Measurements from ENCODE around the gene IMMP2L. TPM values are rescaled to one million over a fixed set of nuclear protein-coding genes. Genes with fewer than 3 reads are reported as not detected.

IMMP2L gene
- total and polyA plus RNA-seq, 2 donors (not counting 3 experiments of a cell fraction or from before 2014, with no cell fraction given): 9.9 to 11.8 TPM

DNA sequence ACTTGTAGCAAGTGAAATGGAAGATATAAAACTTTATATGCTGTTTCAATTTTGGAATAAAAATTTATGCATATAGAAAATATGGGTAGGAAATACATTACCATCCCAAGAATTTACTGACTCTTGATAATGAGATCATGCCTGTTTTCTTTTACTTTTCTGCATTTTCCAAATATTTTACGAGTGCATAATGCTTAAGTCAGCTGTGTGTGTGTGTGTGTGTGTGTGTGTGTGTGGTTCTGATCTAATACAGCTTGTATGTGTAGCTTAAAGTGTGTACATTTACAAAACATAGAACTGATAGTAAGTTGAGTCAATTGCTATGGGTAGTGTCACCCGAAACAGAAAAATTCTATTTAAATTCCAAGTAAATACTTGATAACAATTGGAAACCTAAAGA, 787.2 kb downstream of the IMMP2L start:
- TF ChIP-seq MYC (IDR thresholded peaks at IDR 0.05; ENCODE audit: low read depth, low read length): no peak
- TF ChIP-seq, protein P1, sequence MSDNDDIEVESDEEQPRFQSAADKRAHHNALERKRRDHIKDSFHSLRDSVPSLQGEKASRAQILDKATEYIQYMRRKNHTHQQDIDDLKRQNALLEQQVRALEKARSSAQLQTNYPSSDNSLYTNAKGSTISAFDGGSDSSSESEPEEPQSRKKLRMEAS (IDR thresholded peaks at IDR 0.05; ENCODE audit: insufficient read depth, insufficient read length): no peak
- no peak for TF ChIP-seq POLR2A (IDR thresholded peaks at IDR 0.05; ENCODE audit: low read depth, low read length)
- no peak for TF ChIP-seq FOS (IDR thresholded peaks at IDR 0.05; ENCODE audit: borderline replicate concordance, insufficient read depth, low read length)
- TF ChIP-seq CTCF (IDR thresholded peaks at IDR 0.05; ENCODE audit: extremely low read depth in 1 of 2, insufficient read depth in 1 of 2, low read depth in 1 of 2, low read length in 2 of 2): no peak
- no peak for TF ChIP-seq GATA2 (IDR thresholded peaks at IDR 0.05; ENCODE audit: insufficient read depth, insufficient read length, low read depth, low read length)
- DNase-seq (ENCODE audit: low read depth, low spot score) (no peak), FAIRE-seq (no peak)
- Histone ChIP-seq H3K27me3 (ENCODE audit: control insufficient read depth in 2 of 2, insufficient read depth in 2 of 2, low read length in 2 of 2) (no peaks in the 10 kb centered on the region), H3K9ac (replicated peaks; ENCODE audit: extremely low read depth, insufficient read depth, low read length) (no peak overlapping the region), H3K4me2 (ENCODE audit: insufficient read depth, low read length) (no peak overlapping the region), H3K4me3 (replicated peaks in 1 of 3; ENCODE audit: insufficient read depth in 1 of 3, low read depth in 1 of 3, low read length in 3 of 3) (no peak overlapping the region), H3K9me3 (replicated peaks; ENCODE audit: control insufficient read depth, insufficient read depth, low read length) (no peaks in the 10 kb centered on the region), H2AFZ (ENCODE audit: low read depth, low read length) (no peak overlapping the region), H3K4me1 (ENCODE audit: control insufficient read depth, extremely low read depth, insufficient read depth, low read length) (peaks cover 2% of the 10 kb centered on the region), H4K20me1 (replicated peaks; ENCODE audit: control insufficient read depth, extremely low read depth, insufficient read depth, low read length) (no peaks in the 10 kb centered on the region), H3K79me2 (ENCODE audit: control insufficient read depth, insufficient read depth, low read length) (no peaks in the 10 kb centered on the region), H3K27ac (ENCODE audit: insufficient read depth, low read depth, low read length) (no peak overlapping the region), H3K36me3 (ENCODE audit: control insufficient read depth in 2 of 2, extremely low read depth in 1 of 2, insufficient read depth in 2 of 2, low read length in 2 of 2) (no peaks in the 10 kb centered on the region), H3K9me1 (replicated peaks; ENCODE audit: control insufficient read depth, extremely low read depth, insufficient read depth, low read length) (no peaks in the 10 kb centered on the region)
- no TSS peak for BruUV-seq (replicated peaks)
- ChIA-PET POLR2A (no interaction called here), CTCF (no interaction called here)
- intact Hi-C loops (cut with micrococcal nuclease): no loop called here
- dilution Hi-C loops (cut with MboI; ENCODE audit: extremely low pct_ligation_motif_present, low sequenced_read_pairs): no loop called here

- dilution Hi-C loops (cut with MboI; ENCODE audit: extremely low pct_ligation_motif_present, low sequenced_read_pairs): no loop called here
- H4K20me1 ChIP-seq (replicated peaks; ENCODE audit: control insufficient read depth, extremely low read depth, insufficient read depth, low read length): no peaks in the 10 kb centered on the region
- no peak for FAIRE-seq
- intact Hi-C loops (cut with micrococcal nuclease): no loop called here
- BruUV-seq (replicated peaks): no TSS peak
- DNase-seq (ENCODE audit: low read depth, low spot score): no peak
- no peaks in the 10 kb centered on the region for H3K9me3 ChIP-seq (replicated peaks; ENCODE audit: control insufficient read depth, insufficient read depth, low read length)
- H3K27ac ChIP-seq (ENCODE audit: insufficient read depth, low read depth, low read length): no peak overlapping the region
- no peak overlapping the region for H3K9ac ChIP-seq (replicated peaks; ENCODE audit: extremely low read depth, insufficient read depth, low read length)
- H3K4me2 ChIP-seq (ENCODE audit: insufficient read depth, low read length): no peak overlapping the region
- POLR2A ChIA-PET: no interaction called here
- H3K4me3 ChIP-seq (replicated peaks in 1 of 3; ENCODE audit: insufficient read depth in 1 of 3, low read depth in 1 of 3, low read length in 3 of 3): no peak overlapping the region
- no peak overlapping the region for H2AFZ ChIP-seq (ENCODE audit: low read depth, low read length)
- no peaks in the 10 kb centered on the region for H3K27me3 ChIP-seq (ENCODE audit: control insufficient read depth in 2 of 2, insufficient read depth in 2 of 2, low read length in 2 of 2)
- no peaks in the 10 kb centered on the region for H3K4me1 ChIP-seq (ENCODE audit: control insufficient read depth, extremely low read depth, insufficient read depth, low read length)
- TF ChIP-seq MYC (IDR thresholded peaks at IDR 0.05; ENCODE audit: low read depth, low read length) (no peak), JUN (IDR thresholded peaks at IDR 0.05; ENCODE audit: borderline replicate concordance, insufficient read depth, insufficient read length, low read depth) (no peak), GATA2 (IDR thresholded peaks at IDR 0.05; ENCODE audit: insufficient read depth, insufficient read length, low read depth, low read length) (no peak), EZH2 (IDR thresholded peaks at IDR 0.05; ENCODE audit: borderline replicate concordance, low read depth, low read length, severe bottlenecking) (no peak)
- TF ChIP-seq, protein P1 (IDR thresholded peaks at IDR 0.05; ENCODE audit: insufficient read depth, insufficient read length): no peak
- no peaks in the 10 kb centered on the region for H3K79me2 ChIP-seq (ENCODE audit: control insufficient read depth, insufficient read depth, low read length)
- CTCF ChIA-PET: no interaction called here
- H3K36me3 ChIP-seq (ENCODE audit: control insufficient read depth in 2 of 2, extremely low read depth in 1 of 2, insufficient read depth in 2 of 2, low read length in 2 of 2): no peaks in the 10 kb centered on the region
- no peaks in the 10 kb centered on the region for H3K9me1 ChIP-seq (replicated peaks; ENCODE audit: control insufficient read depth, extremely low read depth, insufficient read depth, low read length)
Measured at GRCh38 chr7:110774071-110774470, 788.2 kb downstream of the IMMP2L start.
